ENCODE measurements around the gene ANKS6.

The ANKS6 gene

GRCh38 chr9:98770717-98771116 is 25.6 kb downstream of the ANKS6 start:
- no peak overlapping the region for H3K27ac Mint-ChIP-seq
- no peak overlapping the region for H3K4me3 Mint-ChIP-seq
- H3K4me1 Mint-ChIP-seq, result no peaks in the 10 kb centered on the region
- H3K27me3 Mint-ChIP-seq (ENCODE audit: low read depth), result no peaks in the 10 kb centered on the region
- H3K9me3 Mint-ChIP-seq, result no peaks in the 10 kb centered on the region
- no peak for TF ChIP-seq CTCF (IDR thresholded peaks at IDR 0.05; ENCODE audit: unreplicated experiment in 3 of 3)
- H3K36me3 Mint-ChIP-seq (ENCODE audit: low read depth), result peaks cover 66% of the 10 kb centered on the region

- Mint-ChIP-seq H3K36me3 (ENCODE audit: low read depth) (peaks cover 80% of the 10 kb centered on the region), H3K4me3 (no peak overlapping the region), H3K9me3 (peaks cover 6% of the 10 kb centered on the region), H3K4me1 (no peaks in the 10 kb centered on the region), H3K27me3 (ENCODE audit: low read depth) (no peaks in the 10 kb centered on the region), H3K27ac (no peak overlapping the region)
- no peak for TF ChIP-seq CTCF (IDR thresholded peaks at IDR 0.05; ENCODE audit: unreplicated experiment in 3 of 3)
These were observed 28.0 kb downstream of the ANKS6 start for GRCh38 chr9:98768344-98768743.

- no peak for TF ChIP-seq CTCF (IDR thresholded peaks at IDR 0.05; ENCODE audit: unreplicated experiment in 3 of 3)
- no peaks in the 10 kb centered on the region for H3K27me3 Mint-ChIP-seq (ENCODE audit: low read depth)
- peaks cover 80% of the 10 kb centered on the region for H3K36me3 Mint-ChIP-seq (ENCODE audit: low read depth)
- no peak overlapping the region for H3K27ac Mint-ChIP-seq
- H3K4me3 Mint-ChIP-seq, result no peak overlapping the region
- H3K9me3 Mint-ChIP-seq, result peaks cover 7% of the 10 kb centered on the region
- H3K4me1 Mint-ChIP-seq, result no peaks in the 10 kb centered on the region
These were observed 28.4 kb downstream of the ANKS6 start for GRCh38 chr9:98767915-98768314.

- H3K27ac Mint-ChIP-seq, result no peak overlapping the region
- peaks cover 81% of the 10 kb centered on the region for H3K36me3 Mint-ChIP-seq (ENCODE audit: low read depth)
- no peak overlapping the region for H3K4me3 Mint-ChIP-seq
- H3K9me3 Mint-ChIP-seq, result peaks cover 8% of the 10 kb centered on the region
- no peaks in the 10 kb centered on the region for H3K27me3 Mint-ChIP-seq (ENCODE audit: low read depth)
- TF ChIP-seq CTCF (IDR thresholded peaks at IDR 0.05; ENCODE audit: unreplicated experiment in 3 of 3), result no peak
- no peaks in the 10 kb centered on the region for H3K4me1 Mint-ChIP-seq
These were observed 29.2 kb downstream of the ANKS6 start for GRCh38 chr9:98767196-98767595.

- Mint-ChIP-seq H3K27me3 (ENCODE audit: low read depth) (no peaks in the 10 kb centered on the region), H3K4me1 (no peaks in the 10 kb centered on the region), H3K27ac (no peak overlapping the region), H3K9me3 (peaks cover 8% of the 10 kb centered on the region), H3K4me3 (no peak overlapping the region), H3K36me3 (ENCODE audit: low read depth) (peaks cover 78% of the 10 kb centered on the region)
- no peak for TF ChIP-seq CTCF (IDR thresholded peaks at IDR 0.05; ENCODE audit: unreplicated experiment in 3 of 3)
These were observed 29.8 kb downstream of the ANKS6 start for GRCh38 chr9:98766586-98766985.

- TF ChIP-seq CTCF (IDR thresholded peaks at IDR 0.05; ENCODE audit: unreplicated experiment in 3 of 3), result no peak
- H3K9me3 Mint-ChIP-seq, result peaks cover 8% of the 10 kb centered on the region
- peaks cover 77% of the 10 kb centered on the region for H3K36me3 Mint-ChIP-seq (ENCODE audit: low read depth)
- H3K27ac Mint-ChIP-seq, result no peak overlapping the region
- H3K4me3 Mint-ChIP-seq, result no peak overlapping the region
- no peaks in the 10 kb centered on the region for H3K4me1 Mint-ChIP-seq
- H3K27me3 Mint-ChIP-seq (ENCODE audit: low read depth), result no peaks in the 10 kb centered on the region
These were observed 31.1 kb downstream of the ANKS6 start for GRCh38 chr9:98765256-98765655.
